HL-60 (cell line): ENCODE data around the gene UBE2E2.

ENCODE experiments used
- CTCF ChIP-seq: IDR thresholded peaks from one replicate; pipeline ENCODE4 v1.5.1; 2011; ENCODE audit warnings: low read length, control low read depth, inconsistent platforms; ENCODE audit not compliant: insufficient read depth
- REST ChIP-seq: IDR thresholded peaks from 2 replicates; pipeline ENCODE4 v1.6.1; 2012; ENCODE audit warnings: low read depth; ENCODE audit not compliant: insufficient replicate concordance

- no peak for TF ChIP-seq CTCF
- TF ChIP-seq REST = no peak
Measured at GRCh38 chr3:23270423-23270822, 67.3 kb downstream of the UBE2E2 start.
